ENCODE results near the gene RNU4-1. TPM values are rescaled to one million over a fixed set of nuclear protein-coding genes. Genes with fewer than 3 reads are reported as not detected.
"Not testable (repeated sequence)": the region's sequence is repeated elsewhere in the genome, so short reads cannot be mapped to it uniquely, and the experiment has no call there.

RNU4-1 gene
- total RNA-seq, 1 donor from 2014 or later: not detected

GRCh38 chr12:120249875-120250795 lies 42.9 kb downstream of the RNU4-1 start:
- Histone ChIP-seq H3K27ac (peak overlapping the region; percentile 68 to 76), H3K4me1 (peaks cover 19 to 41% of the 10 kb centered on the region in 2 donors), H3K36me3 (peaks cover 0 to 2% of the 10 kb centered on the region in 2 donors), H3K27me3 (no peaks in the 10 kb centered on the region), H3K4me3 (peak overlapping the region in 1 of 2 donors; percentile 23), H3K9me3 (no peaks in the 10 kb centered on the region)
- intact Hi-C loops (cut with DNase I): no loop called here
- DNase-seq (ENCODE audit: low spot score in 2 of 2): peak in 1 of 2 donors; percentile 83
- TF ChIP-seq CTCF (IDR thresholded peaks at IDR 0.05): no peak

- H3K36me3 ChIP-seq: no peaks in the 10 kb centered on the region
- peak overlapping the region in 1 of 2 donors; percentile 23 for H3K4me3 ChIP-seq
- no peaks in the 10 kb centered on the region for H3K9me3 ChIP-seq
- TF ChIP-seq CTCF (IDR thresholded peaks at IDR 0.05): no peak
- peaks cover 19 to 41% of the 10 kb centered on the region in 2 donors for H3K4me1 ChIP-seq
- intact Hi-C loops (cut with DNase I): no loop called here
- H3K27me3 ChIP-seq: no peaks in the 10 kb centered on the region
- no peak for DNase-seq (ENCODE audit: low spot score in 2 of 2)
- peak overlapping the region; percentile 68 to 76 for H3K27ac ChIP-seq
These were observed 43.7 kb downstream of the RNU4-1 start for GRCh38 chr12:120249266-120249874.

GRCh38 chr12:120247621-120248030 lies 45.4 kb downstream of the RNU4-1 start:
- H3K36me3 ChIP-seq: no peaks in the 10 kb centered on the region
- intact Hi-C loops (cut with DNase I): no loop called here
- H3K4me3 ChIP-seq: no peak overlapping the region
- H3K27ac ChIP-seq: peak overlapping the region in 1 of 2 donors; percentile 76
- H3K9me3 ChIP-seq: no peaks in the 10 kb centered on the region
- H3K27me3 ChIP-seq: no peaks in the 10 kb centered on the region
- H3K4me1 ChIP-seq: peaks cover 19 to 41% of the 10 kb centered on the region in 2 donors
- DNase-seq (ENCODE audit: low spot score in 2 of 2): no peak
- TF ChIP-seq CTCF (IDR thresholded peaks at IDR 0.05): no peak

- peaks cover 0 to under 1% of the 10 kb centered on the region in 2 donors for H3K36me3 ChIP-seq
- TF ChIP-seq CTCF (IDR thresholded peaks at IDR 0.05): no peak
- H3K9me3 ChIP-seq: no peaks in the 10 kb centered on the region
These were observed 45.9 kb downstream of the RNU4-1 start for GRCh38 chr12:120247183-120247582.

GRCh38 chr12:120246705-120247104 lies 46.3 kb downstream of the RNU4-1 start:
- H3K4me3 ChIP-seq; H3K27ac ChIP-seq; H3K27me3 ChIP-seq; H3K36me3 ChIP-seq; DNase-seq (ENCODE audit: low spot score in 2 of 2); intact Hi-C loops (cut with DNase I); H3K9me3 ChIP-seq: not testable (repeated sequence)
- peaks cover 14 to 40% of the 10 kb centered on the region in 2 donors for H3K4me1 ChIP-seq

More at GRCh38 chr12:120247183-120247582, 45.9 kb downstream of the RNU4-1 start:
- intact Hi-C loops (cut with DNase I): no loop called here
- no peak for DNase-seq (ENCODE audit: low spot score in 2 of 2)
- Histone ChIP-seq H3K4me1 (peaks cover 15 to 38% of the 10 kb centered on the region in 2 donors), H3K27me3 (no peaks in the 10 kb centered on the region), H3K4me3 (peak overlapping the region in 1 of 2 donors; percentile 13), H3K27ac (no peak overlapping the region)

Other genes with a start within 250 kb of the RNU4-1 start
- 39.2 TPM for gene RAB35, start 176.5 kb downstream of the RNU4-1 start, total RNA-seq
- 49.0 TPM for gene GCN1, start 98.5 kb downstream of the RNU4-1 start, total RNA-seq
- 2,244 TPM for gene RPLP0, start 92.1 kb downstream of the RNU4-1 start, total RNA-seq
- gene PXN, start 27.5 kb downstream of the RNU4-1 start, total RNA-seq: 282 TPM
- not detected for gene RNU4-2, start 1.3 kb downstream of the RNU4-1 start, total RNA-seq
- not detected for gene SIRT4, start 9.1 kb upstream of the RNU4-1 start, total RNA-seq
- not detected for gene PLA2G1B, start 34.5 kb upstream of the RNU4-1 start, total RNA-seq
- gene MSI1, start 75.9 kb upstream of the RNU4-1 start, total RNA-seq: 0.11 TPM
- gene COX6A1, start 144.9 kb upstream of the RNU4-1 start, total RNA-seq: 686 TPM
- gene TRIAP1, start 153.1 kb upstream of the RNU4-1 start, total RNA-seq: 12.1 TPM
- gene GATC, start 153.2 kb upstream of the RNU4-1 start, total RNA-seq: 6.2 TPM
- 68.6 TPM for gene SRSF9, start 176.5 kb upstream of the RNU4-1 start, total RNA-seq
- gene DYNLL1, start 202.9 kb upstream of the RNU4-1 start, total RNA-seq: 216 TPM
- gene COQ5, start 235.9 kb upstream of the RNU4-1 start, total RNA-seq: 5.9 TPM
- gene RNF10, start 241.1 kb upstream of the RNU4-1 start, total RNA-seq: 147 TPM

Measured in ascending aorta (tissue), 2 donors.